PC-9 (cell line): ENCODE measurements around the gene ROBO1.

Experiments
- EZH2 ChIP-seq: fragments of 200-600 bp; sonication (generic); IDR thresholded peaks from 2 replicates; pipeline ENCODE4 v1.8.0; 2017; ENCODE audit warnings: antibody characterized with exemption, low read depth
- TF ChIP-seq, protein P1 (sequence below): fragments of 200-600 bp; sonication (generic); conservative IDR thresholded peaks from 2 replicates; pipeline ENCODE4 v1.6.1; 2017; ENCODE audit warnings: mixed run types, antibody characterized with exemption, mild to moderate bottlenecking, moderate library complexity

DNA sequence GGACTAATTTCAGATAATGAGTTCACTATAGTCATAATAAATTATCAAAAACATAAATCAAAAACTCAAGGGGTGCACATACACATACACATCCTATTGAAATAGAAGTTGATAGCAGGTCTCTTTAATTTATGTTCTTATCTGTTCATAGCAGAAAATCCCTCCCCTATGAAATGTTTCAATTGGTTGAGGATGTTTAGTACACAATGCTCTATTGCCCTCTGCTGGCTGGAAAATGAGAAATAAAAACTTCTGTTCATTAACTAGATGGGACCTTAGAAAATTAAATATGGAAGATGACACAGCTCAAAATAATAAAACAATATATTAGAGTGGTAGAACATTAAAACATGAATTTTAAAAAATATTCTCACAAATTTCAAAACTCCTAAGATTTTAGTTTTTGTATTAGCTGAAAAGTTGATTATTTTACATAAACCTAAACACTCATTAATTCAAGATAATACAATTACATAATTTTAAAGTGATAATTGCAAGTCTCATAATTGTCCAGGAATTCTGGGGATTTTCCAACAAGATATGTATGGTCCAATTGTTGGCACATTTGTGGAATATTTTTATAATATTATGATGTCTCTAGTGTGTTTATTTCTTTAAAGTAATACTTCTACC, 735.0 kb downstream of the ROBO1 start:
- TF ChIP-seq, protein P1, sequence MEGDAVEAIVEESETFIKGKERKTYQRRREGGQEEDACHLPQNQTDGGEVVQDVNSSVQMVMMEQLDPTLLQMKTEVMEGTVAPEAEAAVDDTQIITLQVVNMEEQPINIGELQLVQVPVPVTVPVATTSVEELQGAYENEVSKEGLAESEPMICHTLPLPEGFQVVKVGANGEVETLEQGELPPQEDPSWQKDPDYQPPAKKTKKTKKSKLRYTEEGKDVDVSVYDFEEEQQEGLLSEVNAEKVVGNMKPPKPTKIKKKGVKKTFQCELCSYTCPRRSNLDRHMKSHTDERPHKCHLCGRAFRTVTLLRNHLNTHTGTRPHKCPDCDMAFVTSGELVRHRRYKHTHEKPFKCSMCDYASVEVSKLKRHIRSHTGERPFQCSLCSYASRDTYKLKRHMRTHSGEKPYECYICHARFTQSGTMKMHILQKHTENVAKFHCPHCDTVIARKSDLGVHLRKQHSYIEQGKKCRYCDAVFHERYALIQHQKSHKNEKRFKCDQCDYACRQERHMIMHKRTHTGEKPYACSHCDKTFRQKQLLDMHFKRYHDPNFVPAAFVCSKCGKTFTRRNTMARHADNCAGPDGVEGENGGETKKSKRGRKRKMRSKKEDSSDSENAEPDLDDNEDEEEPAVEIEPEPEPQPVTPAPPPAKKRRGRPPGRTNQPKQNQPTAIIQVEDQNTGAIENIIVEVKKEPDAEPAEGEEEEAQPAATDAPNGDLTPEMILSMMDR, result peak; percentile 81
- no peak for TF ChIP-seq EZH2
